C4-2B (cell line): ENCODE results near the gene ZCCHC2.

Experiments
- ZFX ChIP-seq: fragments of 450-650 bp; IDR thresholded peaks from 2 replicates; pipeline ENCODE4 v1.6.1; 2017
- TF ChIP-seq, protein P1 (sequence below): fragments of 450-650 bp; conservative IDR thresholded peaks from 2 replicates; pipeline ENCODE4 v1.5.1; 2017; ENCODE audit warnings: mild to moderate bottlenecking

DNA sequence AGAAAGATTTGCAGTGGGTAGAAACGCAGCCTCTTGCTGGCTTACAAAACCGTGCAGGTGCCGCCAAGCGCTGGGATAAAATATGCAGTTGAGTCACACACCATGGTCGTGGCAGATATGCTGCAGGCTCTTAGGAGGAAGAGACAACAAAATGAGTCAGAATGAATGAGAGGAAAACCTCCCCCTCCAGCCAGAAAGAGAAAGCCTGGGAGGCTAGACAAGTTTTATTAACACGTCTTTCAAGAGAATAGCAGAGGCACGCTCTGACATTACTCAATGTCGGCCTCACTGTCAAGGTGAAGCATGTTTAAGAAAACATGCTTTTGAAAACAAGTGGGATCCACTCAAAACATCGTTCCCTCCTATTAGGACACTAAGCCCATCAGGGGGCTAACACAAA is 37.1 kb upstream of the ZCCHC2 start:
- TF ChIP-seq, protein P1, sequence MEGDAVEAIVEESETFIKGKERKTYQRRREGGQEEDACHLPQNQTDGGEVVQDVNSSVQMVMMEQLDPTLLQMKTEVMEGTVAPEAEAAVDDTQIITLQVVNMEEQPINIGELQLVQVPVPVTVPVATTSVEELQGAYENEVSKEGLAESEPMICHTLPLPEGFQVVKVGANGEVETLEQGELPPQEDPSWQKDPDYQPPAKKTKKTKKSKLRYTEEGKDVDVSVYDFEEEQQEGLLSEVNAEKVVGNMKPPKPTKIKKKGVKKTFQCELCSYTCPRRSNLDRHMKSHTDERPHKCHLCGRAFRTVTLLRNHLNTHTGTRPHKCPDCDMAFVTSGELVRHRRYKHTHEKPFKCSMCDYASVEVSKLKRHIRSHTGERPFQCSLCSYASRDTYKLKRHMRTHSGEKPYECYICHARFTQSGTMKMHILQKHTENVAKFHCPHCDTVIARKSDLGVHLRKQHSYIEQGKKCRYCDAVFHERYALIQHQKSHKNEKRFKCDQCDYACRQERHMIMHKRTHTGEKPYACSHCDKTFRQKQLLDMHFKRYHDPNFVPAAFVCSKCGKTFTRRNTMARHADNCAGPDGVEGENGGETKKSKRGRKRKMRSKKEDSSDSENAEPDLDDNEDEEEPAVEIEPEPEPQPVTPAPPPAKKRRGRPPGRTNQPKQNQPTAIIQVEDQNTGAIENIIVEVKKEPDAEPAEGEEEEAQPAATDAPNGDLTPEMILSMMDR, result no peak
- no peak for TF ChIP-seq ZFX
